Measurements from ENCODE around the gene TPTE. TPM values are rescaled to one million over a fixed set of nuclear protein-coding genes. Genes with fewer than 3 reads are reported as not detected.
"Not testable (repeated sequence)": the region's sequence is repeated elsewhere in the genome, so short reads cannot be mapped to it uniquely, and the experiment has no call there.

TPTE gene
- total RNA-seq, 1 experiment from 2014 or later: not detected

DNA sequence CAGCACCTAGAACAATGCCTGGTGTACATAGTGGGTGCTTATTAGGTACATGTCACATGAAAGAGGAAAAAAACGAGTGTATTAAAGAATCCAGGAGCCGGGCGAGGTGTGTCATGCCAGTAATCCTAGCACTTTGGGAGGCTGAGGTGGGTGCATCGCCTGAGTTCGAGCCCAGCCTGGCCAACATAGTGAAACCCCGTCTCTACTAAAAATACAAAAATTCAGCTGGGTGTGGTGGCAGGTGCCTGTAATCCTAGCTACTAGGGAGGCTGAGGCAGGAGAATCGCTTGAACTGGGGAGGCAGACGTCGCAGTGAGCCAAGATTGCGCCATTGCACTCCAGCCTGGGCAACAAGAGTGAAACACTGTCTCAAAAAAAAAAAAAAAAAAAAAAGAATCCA lies 3.5 kb upstream of the TPTE start:
- Mint-ChIP-seq H3K9me3 (peaks cover 71% of the 10 kb centered on the region), H3K36me3 (peaks cover 71% of the 10 kb centered on the region), H3K27me3 (ENCODE audit: low read depth) (peaks cover 26% of the 10 kb centered on the region)
- POLR2A ChIA-PET; H3K27ac Mint-ChIP-seq; DNase-seq (ENCODE audit: low spot score); H3K4me1 Mint-ChIP-seq; ATAC-seq; H3K4me3 Mint-ChIP-seq; CTCF ChIA-PET: not testable (repeated sequence)

DNA sequence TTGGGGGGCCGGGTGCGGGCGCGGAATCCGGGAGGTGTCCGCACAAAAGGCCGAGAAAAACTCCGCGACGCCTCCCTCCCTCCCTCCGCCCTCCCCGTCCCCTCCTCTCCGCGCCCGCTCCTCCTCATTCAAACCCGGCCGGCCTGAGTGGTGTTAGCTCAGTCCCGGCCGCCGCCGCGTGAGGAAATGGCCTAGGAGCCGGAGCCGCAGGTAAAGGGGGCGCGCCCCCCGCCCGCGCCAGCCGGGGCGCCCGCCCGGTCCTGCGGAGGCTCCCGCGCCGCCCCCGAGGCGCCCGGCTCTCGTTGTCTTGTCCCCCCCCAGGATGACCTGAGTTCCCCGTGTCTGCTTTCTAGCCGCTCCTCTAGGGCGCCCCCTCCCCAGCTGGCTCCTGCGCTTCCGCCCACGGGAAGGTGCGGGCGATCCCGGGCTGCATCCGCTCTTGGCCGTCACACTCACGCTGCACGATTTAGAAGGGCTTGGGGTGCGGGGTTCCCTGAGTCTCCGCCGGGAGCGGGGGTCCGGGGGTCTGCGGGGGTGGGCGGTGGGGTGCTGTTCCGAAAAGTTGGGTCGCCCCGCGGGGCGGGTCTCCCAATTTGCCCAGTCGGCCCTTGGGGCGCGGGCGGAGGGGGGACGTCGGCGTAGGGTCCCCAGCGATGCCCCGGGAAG lies 585 bp downstream of the TPTE start:
- POLR2A ChIA-PET; CTCF ChIA-PET; DNase-seq (ENCODE audit: low spot score); H3K4me3 Mint-ChIP-seq; H3K27ac Mint-ChIP-seq; H3K4me1 Mint-ChIP-seq; ATAC-seq: not testable (repeated sequence)
- Mint-ChIP-seq H3K36me3 (peaks cover 54% of the 10 kb centered on the region), H3K27me3 (ENCODE audit: low read depth) (peaks cover 26% of the 10 kb centered on the region), H3K9me3 (peaks cover 47% of the 10 kb centered on the region)

DNA sequence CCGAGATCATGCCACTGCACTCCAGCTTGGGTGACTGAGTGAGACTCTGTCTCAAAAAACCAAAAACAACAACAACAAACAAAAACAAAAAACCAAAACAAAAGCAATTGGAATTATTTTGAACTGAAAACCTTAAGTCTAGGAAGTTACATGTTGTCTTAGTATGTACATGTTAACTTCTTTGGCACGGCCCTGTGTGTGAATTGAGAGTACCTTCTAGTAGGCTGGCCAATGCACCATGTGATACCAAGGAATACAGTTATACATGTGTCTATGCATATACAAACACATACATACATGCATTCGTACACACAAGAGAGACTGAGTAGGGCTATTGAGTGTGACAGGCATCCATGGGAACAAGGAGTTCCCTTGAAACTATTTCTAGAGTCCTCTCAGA lies 18.6 kb downstream of the TPTE start:
- ChIA-PET POLR2A (no interaction called here), CTCF (no interaction called here)
- ATAC-seq (no peak), DNase-seq (ENCODE audit: low spot score) (no peak)
- TF ChIP-seq ZNF671 (CRISPR knock-in tag; IDR thresholded peaks at IDR 0.05): no peak
- Mint-ChIP-seq H3K9me3 (peaks cover 21% of the 10 kb centered on the region), H3K4me3 (no peak overlapping the region), H3K27me3 (ENCODE audit: low read depth) (peaks cover 8% of the 10 kb centered on the region), H3K4me1 (no peaks in the 10 kb centered on the region), H3K36me3 (peaks cover 21% of the 10 kb centered on the region), H3K27ac (no peak overlapping the region)

DNA sequence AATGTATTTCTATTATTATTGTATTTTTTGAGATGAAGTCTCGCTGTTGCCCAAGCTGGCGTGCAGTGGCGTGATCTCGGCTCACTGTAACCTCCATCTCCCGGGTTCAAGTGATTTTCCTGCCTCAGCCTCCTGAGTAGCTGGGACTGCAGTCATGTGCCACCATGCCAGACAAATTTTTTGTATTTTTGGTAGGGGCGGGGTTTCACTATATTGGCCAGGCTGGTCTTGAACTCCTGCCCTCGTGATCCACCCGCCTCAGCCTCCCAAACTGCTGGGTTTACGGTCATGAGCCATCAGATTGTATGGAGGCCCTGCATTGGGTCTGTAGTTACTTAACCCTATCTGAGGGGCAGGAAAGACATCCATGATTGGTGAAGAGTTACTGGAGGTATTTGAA lies 23.0 kb downstream of the TPTE start:
- CTCF ChIA-PET; POLR2A ChIA-PET; H3K27ac Mint-ChIP-seq; ATAC-seq; H3K4me3 Mint-ChIP-seq; DNase-seq (ENCODE audit: low spot score); H3K27me3 Mint-ChIP-seq (ENCODE audit: low read depth); H3K4me1 Mint-ChIP-seq: not testable (repeated sequence)
- Mint-ChIP-seq H3K36me3 (peaks cover 35% of the 10 kb centered on the region), H3K9me3 (peaks cover 31% of the 10 kb centered on the region)

DNA sequence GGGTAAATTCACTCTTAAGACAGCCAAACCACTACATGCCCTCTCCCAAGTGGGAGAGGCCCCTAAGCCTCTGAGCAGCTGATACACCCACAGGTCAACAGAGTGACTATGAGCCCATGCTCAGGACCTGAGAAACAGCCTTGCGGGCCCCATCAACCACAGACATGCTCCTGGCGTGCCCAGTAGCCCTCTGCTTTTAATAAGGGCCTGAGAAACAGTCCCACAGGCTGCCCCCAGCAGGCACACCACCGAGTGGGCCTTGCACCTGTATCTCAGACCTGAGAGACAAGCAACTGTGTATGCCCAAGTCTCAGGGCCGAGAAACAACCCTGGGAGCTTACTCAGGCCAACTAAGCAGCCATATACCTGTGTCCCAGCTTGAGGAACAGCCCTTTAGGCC lies 26.5 kb downstream of the TPTE start:
- H3K27ac Mint-ChIP-seq, CTCF ChIA-PET: not testable (repeated sequence)
- peaks cover 64% of the 10 kb centered on the region for H3K9me3 Mint-ChIP-seq

DNA sequence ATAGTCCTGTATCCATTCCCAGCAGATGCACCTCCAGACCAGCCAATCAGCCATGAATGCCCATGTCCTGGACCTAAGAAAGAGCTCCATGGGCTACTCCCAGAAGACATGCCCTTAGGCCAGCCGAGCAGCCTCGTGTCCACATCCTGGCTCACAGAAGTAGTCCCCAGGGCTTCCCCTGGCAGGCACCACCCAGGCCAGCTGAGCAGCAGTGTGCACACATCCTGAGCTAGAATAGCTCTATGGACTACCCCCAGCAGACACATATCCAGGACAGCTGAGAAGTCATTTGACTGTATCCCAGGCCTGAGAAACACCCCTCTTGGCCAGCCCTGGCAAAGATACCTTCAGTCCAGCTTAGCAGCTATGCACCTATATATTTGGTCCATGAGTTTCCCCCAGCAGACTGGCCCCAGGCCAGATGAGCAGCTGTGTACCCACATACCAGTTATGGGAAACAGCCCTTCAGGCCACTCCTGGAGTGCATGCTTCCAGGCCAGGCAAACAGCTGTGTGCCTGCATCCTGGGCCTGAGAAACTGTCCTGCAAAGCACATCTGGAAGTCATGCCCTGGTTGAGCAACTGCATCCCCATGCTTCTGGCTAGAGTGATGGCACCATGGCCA lies 27.1 kb downstream of the TPTE start:
- H3K27ac Mint-ChIP-seq, H3K4me3 Mint-ChIP-seq: not testable (repeated sequence)
- peaks cover 13% of the 10 kb centered on the region for H3K27me3 Mint-ChIP-seq (ENCODE audit: low read depth)

More for the DNA sequence above, 26.5 kb downstream of the TPTE start:
- H3K4me3 Mint-ChIP-seq; H3K4me1 Mint-ChIP-seq; DNase-seq (ENCODE audit: low spot score); POLR2A ChIA-PET; ATAC-seq: not testable (repeated sequence)
- Mint-ChIP-seq H3K27me3 (ENCODE audit: low read depth) (peaks cover 13% of the 10 kb centered on the region), H3K36me3 (peaks cover 64% of the 10 kb centered on the region)

DNA sequence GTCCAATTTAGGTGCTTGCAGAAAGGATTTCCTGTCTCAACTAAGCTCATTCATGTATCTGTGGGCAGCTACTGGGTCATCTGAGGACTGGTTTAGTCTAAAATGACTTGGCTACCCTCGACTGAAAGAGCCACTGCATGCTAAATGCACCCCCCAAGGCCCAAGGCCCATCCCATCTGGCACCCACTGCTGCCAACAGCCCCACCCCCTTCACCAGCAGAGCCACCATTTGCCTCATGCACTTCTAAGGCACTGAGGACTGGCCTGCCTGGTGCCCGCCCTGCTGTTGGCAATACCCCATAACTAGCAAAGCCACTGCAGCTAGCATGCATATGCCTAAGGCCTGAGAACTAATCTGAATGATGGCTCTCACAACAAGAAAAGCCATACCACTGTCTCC lies 49.4 kb downstream of the TPTE start:
- POLR2A ChIA-PET; H3K4me1 Mint-ChIP-seq; ATAC-seq; H3K4me3 Mint-ChIP-seq; H3K27ac Mint-ChIP-seq; DNase-seq (ENCODE audit: low spot score); CTCF ChIA-PET; H3K9me3 Mint-ChIP-seq: not testable (repeated sequence)
- Mint-ChIP-seq H3K36me3 (peaks cover 22% of the 10 kb centered on the region), H3K27me3 (ENCODE audit: low read depth) (peaks cover 24% of the 10 kb centered on the region)

More for the DNA sequence above, 27.1 kb downstream of the TPTE start:
- CTCF ChIA-PET; ATAC-seq; H3K4me1 Mint-ChIP-seq; POLR2A ChIA-PET; DNase-seq (ENCODE audit: low spot score): not testable (repeated sequence)
- H3K9me3 Mint-ChIP-seq: peaks cover 69% of the 10 kb centered on the region
- H3K36me3 Mint-ChIP-seq: peaks cover 66% of the 10 kb centered on the region

DNA sequence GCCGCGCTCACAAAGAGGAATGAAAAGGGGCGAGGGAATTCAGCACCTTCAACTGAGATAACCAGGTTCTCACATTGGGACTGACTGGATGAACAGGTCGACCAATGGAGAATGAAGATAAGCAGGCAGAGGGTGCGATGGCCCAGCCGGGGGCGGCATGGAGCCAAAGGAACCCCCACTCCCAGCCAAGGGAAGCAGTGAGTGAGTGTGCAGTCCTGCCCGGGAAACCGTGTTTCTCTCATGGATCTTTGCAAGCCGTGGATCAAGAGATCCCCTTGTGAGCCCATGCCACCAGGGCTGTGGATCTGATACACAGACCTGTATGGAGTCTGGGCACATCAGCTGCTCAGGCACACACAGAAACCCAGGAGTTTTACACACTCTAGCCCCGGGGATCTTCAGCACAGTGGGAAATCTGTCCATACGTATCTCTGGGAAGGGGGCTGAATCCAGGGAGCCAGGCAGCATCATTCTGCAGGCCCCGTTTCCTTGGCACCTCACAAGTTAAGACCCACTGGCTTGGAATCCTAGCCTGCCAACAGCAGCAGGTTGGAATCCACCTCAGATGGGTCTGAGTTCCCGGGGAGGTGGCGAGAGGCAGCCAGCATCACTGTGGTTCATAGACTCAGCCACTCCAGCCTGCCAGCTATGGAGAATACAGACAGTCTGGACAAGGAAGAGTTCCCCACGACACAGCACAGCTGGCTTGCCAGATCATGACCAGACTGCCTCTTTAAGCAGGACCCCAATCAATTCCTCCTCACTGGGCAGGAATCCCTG lies 53.3 kb downstream of the TPTE start:
- H3K27ac Mint-ChIP-seq, POLR2A ChIA-PET: not testable (repeated sequence)
- peaks cover 35% of the 10 kb centered on the region for H3K9me3 Mint-ChIP-seq

More for the DNA sequence above, 53.3 kb downstream of the TPTE start:
- ATAC-seq; H3K4me3 Mint-ChIP-seq; DNase-seq (ENCODE audit: low spot score); CTCF ChIA-PET; H3K4me1 Mint-ChIP-seq: not testable (repeated sequence)
- Mint-ChIP-seq H3K27me3 (ENCODE audit: low read depth) (peaks cover 20% of the 10 kb centered on the region; the same call in 1 of the 2 replicates), H3K36me3 (peaks cover 44% of the 10 kb centered on the region)

All from WTC11 (cell line).